HEK293 (cell line): ENCODE measurements around the gene ZIC5.

ENCODE experiments used
- KLF1 ChIP-seq: fragments of 450-650 bp; formaldehyde crosslinking; IDR thresholded peaks from 2 replicates; pipeline ENCODE4 v1.5.1; 2016; ENCODE audit warnings: missing biosample characterization, missing genetic modification characterization
- OSR2 ChIP-seq: fragments of 450-650 bp; formaldehyde crosslinking; IDR thresholded peaks from 2 replicates; pipeline ENCODE4 v1.5.1; 2016; ENCODE audit warnings: missing biosample characterization, missing genetic modification characterization
- SP2 ChIP-seq: fragments of 450-650 bp; formaldehyde crosslinking; IDR thresholded peaks from 2 replicates; pipeline ENCODE4 v1.5.1; 2016; ENCODE audit warnings: missing biosample characterization, missing genetic modification characterization
- SP3 ChIP-seq: fragments of 450-650 bp; formaldehyde crosslinking; IDR thresholded peaks from 2 replicates; pipeline ENCODE4 v1.5.1; 2016; ENCODE audit warnings: missing biosample characterization, missing genetic modification characterization
- WT1 ChIP-seq: fragments of 450-650 bp; formaldehyde crosslinking; IDR thresholded peaks from 2 replicates; pipeline ENCODE4 v1.5.1; 2016; ENCODE audit warnings: missing biosample characterization, missing genetic modification characterization
- ZBTB17 ChIP-seq: fragments of 450-650 bp; formaldehyde crosslinking; IDR thresholded peaks from 2 replicates; pipeline ENCODE4 v1.5.1; 2016; ENCODE audit warnings: missing biosample characterization, missing genetic modification characterization
- ZBTB48 ChIP-seq: fragments of 450-650 bp; formaldehyde crosslinking; IDR thresholded peaks from 2 replicates; pipeline ENCODE4 v1.5.1; 2016; ENCODE audit warnings: missing biosample characterization, missing genetic modification characterization
- ZEB2 ChIP-seq: fragments of 450-650 bp; formaldehyde crosslinking; IDR thresholded peaks from 2 replicates; pipeline ENCODE4 v1.5.1; 2016; ENCODE audit warnings: missing biosample characterization, missing genetic modification characterization
- ZFHX2 ChIP-seq: fragments of 450-650 bp; formaldehyde crosslinking; conservative IDR thresholded peaks from 2 replicates; pipeline ENCODE4 v1.5.1; 2016; ENCODE audit warnings: missing biosample characterization, missing genetic modification characterization
- ZNF214 ChIP-seq: fragments of 450-650 bp; formaldehyde crosslinking; IDR thresholded peaks from 2 replicates; pipeline ENCODE4 v1.5.1; 2017; ENCODE audit warnings: missing biosample characterization, mild to moderate bottlenecking, missing genetic modification characterization, borderline replicate concordance
- ZNF274 ChIP-seq, 2 experiments: fragments of 200-500 bp in 1 of 2; fragments of 450-650 bp in 1 of 2; sonication (Bioruptor generic) in 1 of 2; formaldehyde crosslinking in 1 of 2; IDR thresholded peaks; 2 replicates each; pipeline versions ENCODE4 v1.5.1 to v1.6.1; 2014 to 2016; ENCODE audit warnings: borderline replicate concordance in 1 of 2, inconsistent platforms in 1 of 2, low read length in 1 of 2, missing biosample characterization in 1 of 2, missing genetic modification characterization in 1 of 2
- ZNF404 ChIP-seq: fragments of 450-650 bp; formaldehyde crosslinking; IDR thresholded peaks from 2 replicates; pipeline ENCODE4 v1.5.1; 2017; ENCODE audit warnings: missing biosample characterization, missing genetic modification characterization
- ZNF423 ChIP-seq: fragments of 450-650 bp; formaldehyde crosslinking; IDR thresholded peaks from 2 replicates; pipeline ENCODE4 v1.5.1; 2016; ENCODE audit warnings: missing biosample characterization, missing genetic modification characterization
- ZNF473 ChIP-seq: fragments of 450-650 bp; formaldehyde crosslinking; IDR thresholded peaks from 2 replicates; pipeline ENCODE4 v1.5.1; 2017; ENCODE audit warnings: missing biosample characterization, missing genetic modification characterization
- ZNF514 ChIP-seq: fragments of 450-650 bp; formaldehyde crosslinking; IDR thresholded peaks from 2 replicates; pipeline ENCODE4 v1.5.1; 2016; ENCODE audit warnings: missing biosample characterization, missing genetic modification characterization
- ZNF521 ChIP-seq: fragments of 450-650 bp; formaldehyde crosslinking; IDR thresholded peaks from 2 replicates; pipeline ENCODE4 v1.5.1; 2017; ENCODE audit warnings: missing biosample characterization, mild to moderate bottlenecking, missing genetic modification characterization
- ZNF549 ChIP-seq: fragments of 450-650 bp; IDR thresholded peaks from 2 replicates; pipeline ENCODE4 v1.5.1; 2018; ENCODE audit warnings: missing biosample characterization, missing genetic modification characterization, mild to moderate bottlenecking, inconsistent platforms, moderate library complexity
- ZNF596 ChIP-seq: fragments of 450-650 bp; IDR thresholded peaks from 2 replicates; pipeline ENCODE4 v1.5.0; 2018; ENCODE audit warnings: missing biosample characterization, mild to moderate bottlenecking, missing genetic modification characterization, moderate library complexity
- ZNF621 ChIP-seq: fragments of 450-650 bp; formaldehyde crosslinking; IDR thresholded peaks from 2 replicates; pipeline ENCODE4 v1.5.1; 2017; ENCODE audit warnings: missing biosample characterization, missing genetic modification characterization
- ZNF626 ChIP-seq: fragments of 450-650 bp; sonication (Bioruptor Pico); formaldehyde crosslinking; IDR thresholded peaks from 2 replicates; pipeline ENCODE4 v1.5.1; 2018; ENCODE audit warnings: missing biosample characterization, missing genetic modification characterization, inconsistent platforms
- ZSCAN16 ChIP-seq: fragments of 450-650 bp; formaldehyde crosslinking; IDR thresholded peaks from 2 replicates; pipeline ENCODE4 v1.5.1; 2016; ENCODE audit warnings: missing biosample characterization, missing genetic modification characterization
- ZXDB ChIP-seq: fragments of 450-650 bp; formaldehyde crosslinking; IDR thresholded peaks from 2 replicates; pipeline ENCODE4 v1.5.1; 2016; ENCODE audit warnings: missing biosample characterization, missing genetic modification characterization
- TF ChIP-seq, protein P1 (sequence below): fragments of 450-650 bp; formaldehyde crosslinking; IDR thresholded peaks from 2 replicates; pipeline ENCODE4 v1.5.1; 2016; ENCODE audit warnings: missing biosample characterization, missing genetic modification characterization
- TF ChIP-seq, protein P2 (sequence below): fragments of 450-650 bp; formaldehyde crosslinking; IDR thresholded peaks from 2 replicates; pipeline ENCODE4; 2016; ENCODE audit warnings: missing biosample characterization, missing genetic modification characterization
- TF ChIP-seq, protein P3 (sequence below): fragments of 450-650 bp; formaldehyde crosslinking; IDR thresholded peaks from 2 replicates; pipeline ENCODE4 v1.5.1; 2016; ENCODE audit warnings: missing biosample characterization, missing genetic modification characterization, borderline replicate concordance
- TF ChIP-seq, protein P4 (sequence below): fragments of 450-650 bp; formaldehyde crosslinking; IDR thresholded peaks from 2 replicates; pipeline ENCODE4 v1.5.1; 2016; ENCODE audit warnings: missing biosample characterization, missing genetic modification characterization
- TF ChIP-seq, protein P5 (sequence below): fragments of 450-650 bp; formaldehyde crosslinking; IDR thresholded peaks from 2 replicates; pipeline ENCODE4 v1.5.1; 2016; ENCODE audit warnings: missing biosample characterization, missing genetic modification characterization, low read depth

ZIC5 gene

DNA sequence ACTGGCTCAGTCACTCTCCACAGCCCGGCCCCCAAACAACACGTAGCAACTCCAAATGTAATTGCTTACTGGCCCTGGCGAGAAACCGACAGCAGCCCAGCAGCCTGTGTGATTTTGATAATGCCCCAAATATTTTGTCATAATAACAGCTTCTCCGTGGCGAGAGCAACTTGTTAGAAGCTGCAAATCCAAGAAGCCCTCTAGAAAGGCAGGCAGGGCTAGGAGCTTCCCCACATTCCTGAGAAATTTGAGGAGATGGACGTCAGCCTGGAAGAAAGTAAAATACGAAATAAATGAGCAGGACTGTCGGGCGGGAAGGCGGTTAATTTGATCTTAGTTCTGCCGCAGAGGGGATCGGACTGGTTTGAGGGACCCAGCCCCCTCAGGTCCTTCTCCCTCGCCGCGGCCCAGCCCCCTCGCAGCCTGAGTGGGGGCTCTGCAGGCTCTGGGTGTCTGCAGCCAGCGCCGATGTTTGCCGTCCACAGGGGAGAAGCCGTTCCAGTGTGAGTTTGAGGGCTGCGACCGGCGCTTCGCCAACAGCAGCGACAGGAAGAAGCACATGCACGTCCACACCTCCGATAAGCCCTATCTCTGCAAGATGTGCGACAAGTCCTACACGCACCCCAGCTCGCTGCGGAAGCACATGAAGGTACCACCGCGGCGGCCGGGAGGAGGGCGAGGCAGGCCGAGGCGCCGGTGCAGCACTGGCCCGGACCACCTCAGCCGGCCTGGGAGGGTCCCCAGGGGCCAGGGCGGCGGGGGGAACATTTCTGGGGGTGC, 13.1 kb upstream of the ZIC5 start (continued):
- TF ChIP-seq ZNF214 (tag by site-specific recombination) (no peak), ZNF514 (tag by site-specific recombination) (no peak), ZEB2 (peak; percentile 71; the same call in 1 of the 2 replicates), OSR2 (no peak), ZNF549 (tag by site-specific recombination) (no peak), ZXDB (tag by site-specific recombination) (no peak), SP2 (peak; percentile 26), ZNF423 (no peak), ZBTB48 (tag by site-specific recombination) (no peak; the same call in 1 of the 2 replicates), ZNF473 (tag by site-specific recombination) (no peak), ZNF621 (tag by site-specific recombination) (no peak), ZBTB17 (tag by site-specific recombination) (peak; percentile 45; the same call in 1 of the 2 replicates), SP3 (tag by site-specific recombination) (no peak), WT1 (tag by site-specific recombination) (no peak), ZNF404 (tag by site-specific recombination) (no peak), ZNF274 (IDR thresholded peaks at IDR 0.05; ENCODE audit: low read length) (no peak), ZNF274 (tag by site-specific recombination; IDR thresholded peaks at IDR 0.05; ENCODE audit: borderline replicate concordance) (no peak), ZNF521 (no peak), ZNF626 (tag by site-specific recombination) (no peak), ZNF596 (tag by site-specific recombination) (no peak), KLF1 (tag by site-specific recombination) (no peak), ZSCAN16 (no peak), ZFHX2 (no peak)
- TF ChIP-seq, protein P1, sequence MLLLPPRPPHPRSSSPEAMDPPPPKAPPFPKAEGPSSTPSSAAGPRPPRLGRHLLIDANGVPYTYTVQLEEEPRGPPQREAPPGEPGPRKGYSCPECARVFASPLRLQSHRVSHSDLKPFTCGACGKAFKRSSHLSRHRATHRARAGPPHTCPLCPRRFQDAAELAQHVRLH (tag by site-specific recombination), result no peak
- TF ChIP-seq, protein P2, sequence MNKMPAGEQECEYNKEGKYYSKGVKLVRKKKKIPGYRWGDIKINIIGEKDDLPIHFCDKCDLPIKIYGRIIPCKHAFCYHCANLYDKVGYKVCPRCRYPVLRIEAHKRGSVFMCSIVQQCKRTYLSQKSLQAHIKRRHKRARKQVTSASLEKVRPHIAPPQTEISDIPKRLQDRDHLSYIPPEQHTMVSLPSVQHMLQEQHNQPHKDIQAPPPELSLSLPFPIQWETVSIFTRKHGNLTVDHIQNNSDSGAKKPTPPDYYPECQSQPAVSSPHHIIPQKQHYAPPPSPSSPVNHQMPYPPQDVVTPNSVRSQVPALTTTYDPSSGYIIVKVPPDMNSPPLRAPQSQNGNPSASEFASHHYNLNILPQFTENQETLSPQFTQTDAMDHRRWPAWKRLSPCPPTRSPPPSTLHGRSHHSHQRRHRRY, result no peak
- TF ChIP-seq, protein P3, sequence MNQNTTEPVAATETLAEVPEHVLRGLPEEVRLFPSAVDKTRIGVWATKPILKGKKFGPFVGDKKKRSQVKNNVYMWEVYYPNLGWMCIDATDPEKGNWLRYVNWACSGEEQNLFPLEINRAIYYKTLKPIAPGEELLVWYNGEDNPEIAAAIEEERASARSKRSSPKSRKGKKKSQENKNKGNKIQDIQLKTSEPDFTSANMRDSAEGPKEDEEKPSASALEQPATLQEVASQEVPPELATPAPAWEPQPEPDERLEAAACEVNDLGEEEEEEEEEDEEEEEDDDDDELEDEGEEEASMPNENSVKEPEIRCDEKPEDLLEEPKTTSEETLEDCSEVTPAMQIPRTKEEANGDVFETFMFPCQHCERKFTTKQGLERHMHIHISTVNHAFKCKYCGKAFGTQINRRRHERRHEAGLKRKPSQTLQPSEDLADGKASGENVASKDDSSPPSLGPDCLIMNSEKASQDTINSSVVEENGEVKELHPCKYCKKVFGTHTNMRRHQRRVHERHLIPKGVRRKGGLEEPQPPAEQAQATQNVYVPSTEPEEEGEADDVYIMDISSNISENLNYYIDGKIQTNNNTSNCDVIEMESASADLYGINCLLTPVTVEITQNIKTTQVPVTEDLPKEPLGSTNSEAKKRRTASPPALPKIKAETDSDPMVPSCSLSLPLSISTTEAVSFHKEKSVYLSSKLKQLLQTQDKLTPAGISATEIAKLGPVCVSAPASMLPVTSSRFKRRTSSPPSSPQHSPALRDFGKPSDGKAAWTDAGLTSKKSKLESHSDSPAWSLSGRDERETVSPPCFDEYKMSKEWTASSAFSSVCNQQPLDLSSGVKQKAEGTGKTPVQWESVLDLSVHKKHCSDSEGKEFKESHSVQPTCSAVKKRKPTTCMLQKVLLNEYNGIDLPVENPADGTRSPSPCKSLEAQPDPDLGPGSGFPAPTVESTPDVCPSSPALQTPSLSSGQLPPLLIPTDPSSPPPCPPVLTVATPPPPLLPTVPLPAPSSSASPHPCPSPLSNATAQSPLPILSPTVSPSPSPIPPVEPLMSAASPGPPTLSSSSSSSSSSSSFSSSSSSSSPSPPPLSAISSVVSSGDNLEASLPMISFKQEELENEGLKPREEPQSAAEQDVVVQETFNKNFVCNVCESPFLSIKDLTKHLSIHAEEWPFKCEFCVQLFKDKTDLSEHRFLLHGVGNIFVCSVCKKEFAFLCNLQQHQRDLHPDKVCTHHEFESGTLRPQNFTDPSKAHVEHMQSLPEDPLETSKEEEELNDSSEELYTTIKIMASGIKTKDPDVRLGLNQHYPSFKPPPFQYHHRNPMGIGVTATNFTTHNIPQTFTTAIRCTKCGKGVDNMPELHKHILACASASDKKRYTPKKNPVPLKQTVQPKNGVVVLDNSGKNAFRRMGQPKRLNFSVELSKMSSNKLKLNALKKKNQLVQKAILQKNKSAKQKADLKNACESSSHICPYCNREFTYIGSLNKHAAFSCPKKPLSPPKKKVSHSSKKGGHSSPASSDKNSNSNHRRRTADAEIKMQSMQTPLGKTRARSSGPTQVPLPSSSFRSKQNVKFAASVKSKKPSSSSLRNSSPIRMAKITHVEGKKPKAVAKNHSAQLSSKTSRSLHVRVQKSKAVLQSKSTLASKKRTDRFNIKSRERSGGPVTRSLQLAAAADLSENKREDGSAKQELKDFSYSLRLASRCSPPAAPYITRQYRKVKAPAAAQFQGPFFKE (tag by site-specific recombination), result no peak
- TF ChIP-seq, protein P4, sequence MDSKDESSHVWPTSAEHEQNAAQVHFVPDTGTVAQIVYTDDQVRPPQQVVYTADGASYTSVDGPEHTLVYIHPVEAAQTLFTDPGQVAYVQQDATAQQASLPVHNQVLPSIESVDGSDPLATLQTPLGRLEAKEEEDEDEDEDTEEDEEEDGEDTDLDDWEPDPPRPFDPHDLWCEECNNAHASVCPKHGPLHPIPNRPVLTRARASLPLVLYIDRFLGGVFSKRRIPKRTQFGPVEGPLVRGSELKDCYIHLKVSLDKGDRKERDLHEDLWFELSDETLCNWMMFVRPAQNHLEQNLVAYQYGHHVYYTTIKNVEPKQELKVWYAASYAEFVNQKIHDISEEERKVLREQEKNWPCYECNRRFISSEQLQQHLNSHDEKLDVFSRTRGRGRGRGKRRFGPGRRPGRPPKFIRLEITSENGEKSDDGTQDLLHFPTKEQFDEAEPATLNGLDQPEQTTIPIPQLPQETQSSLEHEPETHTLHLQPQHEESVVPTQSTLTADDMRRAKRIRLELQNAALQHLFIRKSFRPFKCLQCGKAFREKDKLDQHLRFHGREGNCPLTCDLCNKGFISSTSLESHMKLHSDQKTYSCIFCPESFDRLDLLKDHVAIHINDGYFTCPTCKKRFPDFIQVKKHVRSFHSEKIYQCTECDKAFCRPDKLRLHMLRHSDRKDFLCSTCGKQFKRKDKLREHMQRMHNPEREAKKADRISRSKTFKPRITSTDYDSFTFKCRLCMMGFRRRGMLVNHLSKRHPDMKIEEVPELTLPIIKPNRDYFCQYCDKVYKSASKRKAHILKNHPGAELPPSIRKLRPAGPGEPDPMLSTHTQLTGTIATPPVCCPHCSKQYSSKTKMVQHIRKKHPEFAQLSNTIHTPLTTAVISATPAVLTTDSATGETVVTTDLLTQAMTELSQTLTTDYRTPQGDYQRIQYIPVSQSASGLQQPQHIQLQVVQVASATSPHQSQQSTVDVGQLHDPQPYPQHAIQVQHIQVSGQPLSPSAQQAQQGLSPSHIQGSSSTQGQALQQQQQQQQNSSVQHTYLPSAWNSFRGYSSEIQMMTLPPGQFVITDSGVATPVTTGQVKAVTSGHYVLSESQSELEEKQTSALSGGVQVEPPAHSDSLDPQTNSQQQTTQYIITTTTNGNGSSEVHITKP (tag by site-specific recombination), result peak; percentile 98
- TF ChIP-seq, protein P5, sequence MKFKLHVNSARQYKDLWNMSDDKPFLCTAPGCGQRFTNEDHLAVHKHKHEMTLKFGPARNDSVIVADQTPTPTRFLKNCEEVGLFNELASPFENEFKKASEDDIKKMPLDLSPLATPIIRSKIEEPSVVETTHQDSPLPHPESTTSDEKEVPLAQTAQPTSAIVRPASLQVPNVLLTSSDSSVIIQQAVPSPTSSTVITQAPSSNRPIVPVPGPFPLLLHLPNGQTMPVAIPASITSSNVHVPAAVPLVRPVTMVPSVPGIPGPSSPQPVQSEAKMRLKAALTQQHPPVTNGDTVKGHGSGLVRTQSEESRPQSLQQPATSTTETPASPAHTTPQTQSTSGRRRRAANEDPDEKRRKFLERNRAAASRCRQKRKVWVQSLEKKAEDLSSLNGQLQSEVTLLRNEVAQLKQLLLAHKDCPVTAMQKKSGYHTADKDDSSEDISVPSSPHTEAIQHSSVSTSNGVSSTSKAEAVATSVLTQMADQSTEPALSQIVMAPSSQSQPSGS (tag by site-specific recombination), result no peak
